GM12864 (cell line): ENCODE results near the gene CNTNAP5.

Source experiments
- DNase-seq: peaks from one replicate; pipeline ENCODE4 v3.0.0-alpha.2; 2011; ENCODE audit warnings: low read depth
- H3K4me3 ChIP-seq: 2 replicates; pipeline ENCODE4 v1.5.1; 2011; ENCODE audit warnings: mild to moderate bottlenecking, low read depth, low read length, control low read depth
- TF ChIP-seq, protein P1 (sequence below): IDR thresholded peaks from 2 replicates; pipeline ENCODE4 v1.5.1; 2011; ENCODE audit warnings: low read depth, mild to moderate bottlenecking, moderate library complexity, low read length, control low read depth, inconsistent platforms; ENCODE audit errors: missing control alignments

CNTNAP5 gene

DNA sequence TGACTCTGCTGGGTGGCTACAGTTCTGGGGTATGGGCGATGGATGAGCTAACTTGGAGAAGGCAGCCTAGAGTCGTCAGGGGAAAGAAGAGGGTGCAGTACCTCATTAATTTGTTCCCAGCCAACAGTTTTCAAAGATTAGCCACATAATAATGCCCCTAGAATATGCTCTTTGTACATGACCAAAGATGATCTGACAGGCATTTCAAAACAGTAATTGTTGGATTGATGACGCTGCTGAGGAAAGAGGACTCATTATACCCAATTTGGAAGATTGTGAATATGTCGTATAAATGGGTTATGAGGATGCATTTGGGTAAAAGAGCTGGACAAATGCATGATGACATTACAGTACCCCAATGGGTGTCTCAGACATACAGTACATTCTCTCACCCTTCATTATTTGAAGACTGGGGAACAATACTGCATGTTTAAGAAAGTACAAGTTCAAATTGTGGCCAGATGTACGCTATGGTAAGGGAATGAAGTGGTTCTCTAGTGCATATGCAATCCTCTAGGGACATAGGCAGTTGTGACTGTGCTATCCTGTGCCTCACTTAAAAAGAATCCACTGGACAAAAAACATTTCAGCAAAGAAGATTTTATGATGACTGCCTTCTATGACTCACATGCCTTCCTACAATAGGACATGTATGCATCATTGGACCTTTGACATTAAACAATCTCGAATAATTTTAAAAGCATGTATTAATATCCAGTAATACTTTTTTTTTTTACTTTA, 233.2 kb downstream of the CNTNAP5 start:
- H3K4me3 ChIP-seq, result no peak overlapping the region
- TF ChIP-seq, protein P1, sequence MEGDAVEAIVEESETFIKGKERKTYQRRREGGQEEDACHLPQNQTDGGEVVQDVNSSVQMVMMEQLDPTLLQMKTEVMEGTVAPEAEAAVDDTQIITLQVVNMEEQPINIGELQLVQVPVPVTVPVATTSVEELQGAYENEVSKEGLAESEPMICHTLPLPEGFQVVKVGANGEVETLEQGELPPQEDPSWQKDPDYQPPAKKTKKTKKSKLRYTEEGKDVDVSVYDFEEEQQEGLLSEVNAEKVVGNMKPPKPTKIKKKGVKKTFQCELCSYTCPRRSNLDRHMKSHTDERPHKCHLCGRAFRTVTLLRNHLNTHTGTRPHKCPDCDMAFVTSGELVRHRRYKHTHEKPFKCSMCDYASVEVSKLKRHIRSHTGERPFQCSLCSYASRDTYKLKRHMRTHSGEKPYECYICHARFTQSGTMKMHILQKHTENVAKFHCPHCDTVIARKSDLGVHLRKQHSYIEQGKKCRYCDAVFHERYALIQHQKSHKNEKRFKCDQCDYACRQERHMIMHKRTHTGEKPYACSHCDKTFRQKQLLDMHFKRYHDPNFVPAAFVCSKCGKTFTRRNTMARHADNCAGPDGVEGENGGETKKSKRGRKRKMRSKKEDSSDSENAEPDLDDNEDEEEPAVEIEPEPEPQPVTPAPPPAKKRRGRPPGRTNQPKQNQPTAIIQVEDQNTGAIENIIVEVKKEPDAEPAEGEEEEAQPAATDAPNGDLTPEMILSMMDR, result no peak
- DNase-seq, result no peak

DNA sequence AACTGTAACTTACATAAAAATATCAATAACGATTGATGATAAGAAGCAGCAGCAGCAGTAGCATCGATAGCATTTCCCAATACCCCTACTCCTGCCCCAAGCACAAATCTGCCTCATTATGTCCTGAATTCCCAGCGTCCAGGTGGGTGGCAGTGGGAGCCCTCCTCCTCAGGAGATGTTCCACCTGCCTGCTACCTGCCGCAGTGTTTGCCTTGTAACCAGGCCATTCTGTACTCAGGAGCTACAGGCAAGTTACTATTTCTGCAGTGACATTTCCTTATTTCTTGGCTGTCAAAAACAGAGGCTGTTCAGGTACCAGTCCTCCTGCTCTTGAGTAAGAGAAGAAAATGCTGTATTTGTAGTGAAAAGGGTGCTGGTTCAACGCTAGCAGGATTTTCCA, 236.4 kb downstream of the CNTNAP5 start:
- TF ChIP-seq, protein P1, result no peak
- DNase-seq, result no peak
- no peak overlapping the region for H3K4me3 ChIP-seq

DNA sequence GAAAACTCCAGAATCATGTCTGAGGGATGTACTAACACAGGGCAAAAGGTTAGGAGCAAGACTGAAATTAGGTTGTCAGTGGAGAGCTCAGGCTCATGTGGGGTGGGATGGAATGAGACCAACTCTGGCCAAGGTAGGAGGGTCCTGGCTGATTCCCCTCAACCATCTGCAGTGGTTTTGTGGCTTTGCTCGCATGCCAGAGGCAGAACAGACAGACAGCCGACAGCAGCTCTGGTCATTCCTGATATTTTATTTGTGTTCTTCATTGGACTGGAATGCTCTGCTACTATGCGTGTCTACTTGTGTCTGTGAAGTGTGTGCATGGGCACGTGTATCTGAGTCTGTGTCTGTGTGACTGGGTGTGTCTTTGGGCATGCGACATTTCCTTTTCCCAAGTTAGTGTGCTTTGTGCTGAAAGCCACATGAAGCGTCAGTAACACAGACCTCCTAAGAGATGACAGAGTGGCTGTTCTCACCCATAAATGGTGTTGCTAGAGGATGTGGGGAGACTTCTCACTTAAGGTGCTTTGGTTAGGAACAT, 239.5 kb downstream of the CNTNAP5 start:
- no peak for DNase-seq
- no peak overlapping the region for H3K4me3 ChIP-seq
- TF ChIP-seq, protein P1, result no peak

DNA sequence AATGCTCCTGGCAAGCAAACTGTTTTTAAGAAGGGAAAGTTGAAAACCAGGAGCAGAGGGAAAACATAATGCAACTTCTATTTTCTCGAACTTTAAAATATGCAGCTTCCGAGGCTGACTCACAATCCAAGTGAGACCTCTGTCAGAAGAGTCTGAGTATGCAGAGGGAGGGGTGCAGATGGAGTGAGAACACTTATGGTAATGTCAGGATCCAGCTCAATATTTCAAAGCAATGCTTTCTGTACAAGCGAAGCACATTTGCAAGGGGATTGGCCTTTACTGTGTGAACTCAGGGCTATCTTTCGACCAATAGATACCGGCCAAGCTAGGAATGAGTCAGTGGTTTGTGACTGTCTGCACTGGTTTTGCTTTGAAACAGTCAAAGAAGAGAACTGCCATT, 242.7 kb downstream of the CNTNAP5 start:
- DNase-seq, result no peak
- TF ChIP-seq, protein P1, result no peak
- no peak overlapping the region for H3K4me3 ChIP-seq

DNA sequence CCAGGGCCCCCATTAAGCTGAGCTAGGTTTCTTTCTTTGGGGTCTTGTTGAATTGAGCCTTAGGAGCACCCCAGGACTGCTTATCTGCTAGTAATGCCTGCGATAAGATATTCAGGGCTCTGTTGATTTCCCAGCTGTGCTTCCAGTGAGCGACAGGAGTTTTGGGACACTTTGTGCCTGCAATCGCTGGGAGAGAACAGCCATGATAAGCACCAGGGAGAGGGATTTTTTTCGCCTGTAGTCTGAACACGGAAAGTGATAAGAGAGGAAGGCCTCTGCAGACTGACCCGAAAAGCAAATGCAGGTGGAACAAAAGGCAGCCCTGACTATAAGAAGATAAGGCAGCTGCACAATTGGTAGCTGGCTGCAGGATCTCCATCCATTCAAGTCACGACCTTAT, 244.3 kb downstream of the CNTNAP5 start:
- TF ChIP-seq, protein P1, result no peak
- no peak for DNase-seq
- no peak overlapping the region for H3K4me3 ChIP-seq

DNA sequence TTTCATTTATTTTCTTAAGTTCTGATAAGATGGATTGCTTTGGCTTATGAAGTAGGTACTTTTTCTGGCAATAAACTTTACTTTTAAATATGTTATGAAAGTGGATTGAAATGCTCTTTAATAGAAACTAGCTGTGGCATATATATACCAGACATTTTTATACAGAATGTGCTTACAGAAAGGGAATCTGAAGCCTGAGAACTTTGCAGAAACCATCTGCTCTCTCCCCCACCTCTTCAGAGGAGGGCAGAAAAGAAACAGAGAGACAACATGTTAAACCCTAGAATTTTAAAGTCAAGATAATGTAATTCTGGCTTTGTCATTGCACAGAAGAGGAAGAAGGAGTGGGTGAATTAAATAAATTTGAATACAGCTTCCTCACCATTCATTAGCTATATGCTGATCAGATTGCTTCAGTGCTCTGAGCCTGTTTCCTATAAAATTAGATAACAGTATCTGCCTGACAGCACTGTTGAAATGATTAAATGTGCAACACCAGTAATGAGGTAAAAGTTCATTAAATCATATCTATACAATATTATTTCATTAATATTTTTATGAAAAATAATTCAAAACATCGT, 247.3 kb downstream of the CNTNAP5 start:
- no peak for DNase-seq
- TF ChIP-seq, protein P1, result no peak
- no peak overlapping the region for H3K4me3 ChIP-seq

DNA sequence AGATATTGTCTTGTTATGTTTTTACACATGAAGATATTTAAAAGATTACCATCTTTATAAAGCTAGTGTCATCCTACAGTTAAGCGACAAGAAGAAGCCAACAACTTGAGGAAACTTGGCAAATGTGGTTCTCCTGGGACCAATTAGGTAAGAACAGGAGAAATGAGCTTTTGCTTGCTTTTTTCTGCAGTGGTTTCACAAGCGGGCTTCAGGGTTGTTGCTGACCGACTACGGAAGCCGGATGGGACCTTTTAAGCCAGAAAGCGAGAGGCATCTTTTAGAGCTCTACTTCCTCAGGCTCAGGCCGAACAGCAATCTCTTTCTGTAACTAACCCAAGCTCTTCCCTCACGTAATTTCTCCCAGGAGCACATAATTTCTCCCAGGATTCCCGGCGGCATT, 256.5 kb downstream of the CNTNAP5 start:
- DNase-seq, result no peak
- no peak overlapping the region for H3K4me3 ChIP-seq
- TF ChIP-seq, protein P1, result no peak
